ENCODE data around the gene SKIL. TPM values are rescaled to one million over a fixed set of nuclear protein-coding genes. Genes with fewer than 3 reads are reported as not detected.

Gene SKIL
- total RNA-seq, 1 donor from 2014 or later = 83.0 TPM

GRCh38 chr3:170354760-170355159 is 2.8 kb upstream of the SKIL start:
- Mint-ChIP-seq H3K27ac (ENCODE audit: unreplicated experiment) (no peak overlapping the region), H3K4me1 (ENCODE audit: unreplicated experiment) (peaks cover 42% of the 10 kb centered on the region), H3K4me3 (ENCODE audit: unreplicated experiment) (no peak overlapping the region), H3K9me3 (ENCODE audit: unreplicated experiment) (no peaks in the 10 kb centered on the region), H3K36me3 (ENCODE audit: unreplicated experiment) (peaks cover 3% of the 10 kb centered on the region), H3K27me3 (ENCODE audit: unreplicated experiment) (no peaks in the 10 kb centered on the region)
- no peak for DNase-seq (ENCODE audit: extremely low spot score, unreplicated experiment)
- TF ChIP-seq CTCF (IDR thresholded peaks at IDR 0.05) = no peak

- Mint-ChIP-seq H3K4me3 (ENCODE audit: unreplicated experiment) (peak overlapping the region; percentile 70), H3K4me1 (ENCODE audit: unreplicated experiment) (peaks cover 54% of the 10 kb centered on the region), H3K27ac (ENCODE audit: unreplicated experiment) (peak overlapping the region; percentile 96), H3K36me3 (ENCODE audit: unreplicated experiment) (peaks cover 13% of the 10 kb centered on the region), H3K9me3 (ENCODE audit: unreplicated experiment) (no peaks in the 10 kb centered on the region), H3K27me3 (ENCODE audit: unreplicated experiment) (no peaks in the 10 kb centered on the region)
- DNase-seq (ENCODE audit: extremely low spot score, unreplicated experiment) = no peak
- TF ChIP-seq CTCF (IDR thresholded peaks at IDR 0.05) = no peak
Measured at GRCh38 chr3:170355738-170356595, 1.5 kb upstream of the SKIL start.

- H3K27ac Mint-ChIP-seq (ENCODE audit: unreplicated experiment) = peak overlapping the region; percentile 96
- DNase-seq (ENCODE audit: extremely low spot score, unreplicated experiment) = peak; percentile 96
- peaks cover 61% of the 10 kb centered on the region for H3K4me1 Mint-ChIP-seq (ENCODE audit: unreplicated experiment)
- no peak for TF ChIP-seq CTCF (IDR thresholded peaks at IDR 0.05)
- no peaks in the 10 kb centered on the region for H3K9me3 Mint-ChIP-seq (ENCODE audit: unreplicated experiment)
- peaks cover 19% of the 10 kb centered on the region for H3K36me3 Mint-ChIP-seq (ENCODE audit: unreplicated experiment)
- H3K27me3 Mint-ChIP-seq (ENCODE audit: unreplicated experiment) = no peaks in the 10 kb centered on the region
- peak overlapping the region; percentile 70 for H3K4me3 Mint-ChIP-seq (ENCODE audit: unreplicated experiment)
Measured at GRCh38 chr3:170356596-170357175, 829 bp upstream of the SKIL start.

- peak overlapping the region; percentile 94 for H3K4me3 Mint-ChIP-seq (ENCODE audit: unreplicated experiment)
- H3K27ac Mint-ChIP-seq (ENCODE audit: unreplicated experiment) = peak overlapping the region; percentile 88
- peak; percentile 90 for DNase-seq (ENCODE audit: extremely low spot score, unreplicated experiment)
Measured at GRCh38 chr3:170358042-170359010, 811 bp downstream of the SKIL start.

More at GRCh38 chr3:170358042-170359010, 811 bp downstream of the SKIL start:
- H3K4me1 Mint-ChIP-seq (ENCODE audit: unreplicated experiment) = peaks cover 71% of the 10 kb centered on the region
- no peaks in the 10 kb centered on the region for H3K9me3 Mint-ChIP-seq (ENCODE audit: unreplicated experiment)
- TF ChIP-seq CTCF (IDR thresholded peaks at IDR 0.05) = peak; percentile 53
- H3K27me3 Mint-ChIP-seq (ENCODE audit: unreplicated experiment) = no peaks in the 10 kb centered on the region
- peaks cover 25% of the 10 kb centered on the region for H3K36me3 Mint-ChIP-seq (ENCODE audit: unreplicated experiment)

Measured in osteocyte (in vitro differentiated cells).